HG03175 (cell line): ENCODE results near the gene P4HB.
"Not testable (repeated sequence)": the region's sequence is repeated elsewhere in the genome, so short reads cannot be mapped to it uniquely, and the experiment has no call there.

Experiments
- ATAC-seq: cut with Tn5 transposase; IDR thresholded peaks from one replicate; pipeline ENCODE4 v1.9.1; 2021; ENCODE audit warnings: mild to moderate bottlenecking, moderate library complexity; ENCODE audit not compliant: unreplicated experiment

Gene P4HB

GRCh38 chr17:81849457-81849856 lies 10.9 kb downstream of the P4HB start:
- no peak for ATAC-seq

DNA sequence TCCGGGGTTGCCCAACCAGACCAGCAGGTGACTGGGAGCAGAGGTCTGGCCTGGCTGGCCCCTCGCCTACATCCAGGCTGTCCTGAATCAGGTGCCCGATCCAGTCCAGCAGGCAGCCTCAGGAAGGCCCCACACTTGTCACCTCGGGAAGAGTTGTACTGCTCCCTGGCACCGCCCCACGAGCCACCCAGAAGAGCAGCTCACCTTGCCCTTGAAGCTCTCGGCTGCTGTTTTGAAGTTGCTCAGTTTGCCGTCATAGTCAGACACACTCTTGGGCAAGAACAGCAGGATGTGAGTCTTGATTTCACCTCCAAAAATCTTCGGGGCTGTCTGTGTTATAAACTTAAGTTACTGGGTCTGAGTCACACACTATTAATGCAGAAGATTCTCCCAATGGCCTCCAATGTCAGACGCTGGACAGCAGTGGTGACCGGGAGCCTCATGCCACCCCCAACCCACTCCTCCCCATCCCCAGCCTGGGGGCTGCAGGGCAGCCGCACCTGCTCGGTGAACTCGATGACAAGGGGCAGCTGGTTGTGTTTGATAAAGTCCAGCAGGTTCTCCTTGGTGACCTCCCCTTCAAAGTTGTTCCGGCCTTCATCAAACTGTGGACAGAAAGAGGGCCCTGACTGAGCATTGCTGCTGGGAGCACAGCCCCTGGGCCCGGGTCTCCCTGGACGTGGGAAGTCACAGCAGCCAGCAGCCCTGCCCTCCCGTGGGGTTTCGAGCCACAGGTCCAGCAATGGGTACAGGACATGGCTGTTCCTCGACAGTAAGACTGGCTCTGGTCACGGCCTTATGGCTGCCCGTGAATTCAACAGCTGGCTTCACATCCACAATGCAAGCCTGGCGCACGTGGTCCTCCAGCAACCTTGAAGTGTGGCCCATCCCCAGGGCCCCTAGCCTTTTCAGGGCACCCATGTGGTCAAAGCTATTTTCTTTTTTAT lies 13.3 kb downstream of the P4HB start:
- no peak for ATAC-seq

GRCh38 chr17:81845881-81846742 lies 14.2 kb downstream of the P4HB start:
- no peak for ATAC-seq

- ATAC-seq: no peak
Measured at GRCh38 chr17:81845361-81845760, 15.0 kb downstream of the P4HB start.

DNA sequence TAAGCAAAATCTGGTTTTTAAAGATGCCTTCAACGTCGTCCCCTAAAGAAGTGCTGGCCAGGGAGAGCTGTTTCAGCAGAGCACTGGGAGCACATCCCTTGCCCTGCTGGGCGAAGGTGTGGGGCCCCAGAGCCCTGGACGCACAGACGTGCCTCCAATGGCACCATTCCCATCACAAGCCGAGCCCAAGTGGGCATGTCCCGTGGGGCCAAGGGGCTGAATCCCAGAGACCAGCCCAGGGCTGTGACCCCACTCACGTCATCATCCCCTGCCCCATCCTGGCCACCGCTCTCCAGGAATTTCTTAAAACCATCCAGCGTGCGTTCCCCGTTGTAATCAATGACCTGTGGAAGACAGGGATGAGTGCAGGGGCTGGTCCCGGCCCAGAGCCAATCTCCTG lies 15.4 kb downstream of the P4HB start:
- no peak for ATAC-seq

DNA sequence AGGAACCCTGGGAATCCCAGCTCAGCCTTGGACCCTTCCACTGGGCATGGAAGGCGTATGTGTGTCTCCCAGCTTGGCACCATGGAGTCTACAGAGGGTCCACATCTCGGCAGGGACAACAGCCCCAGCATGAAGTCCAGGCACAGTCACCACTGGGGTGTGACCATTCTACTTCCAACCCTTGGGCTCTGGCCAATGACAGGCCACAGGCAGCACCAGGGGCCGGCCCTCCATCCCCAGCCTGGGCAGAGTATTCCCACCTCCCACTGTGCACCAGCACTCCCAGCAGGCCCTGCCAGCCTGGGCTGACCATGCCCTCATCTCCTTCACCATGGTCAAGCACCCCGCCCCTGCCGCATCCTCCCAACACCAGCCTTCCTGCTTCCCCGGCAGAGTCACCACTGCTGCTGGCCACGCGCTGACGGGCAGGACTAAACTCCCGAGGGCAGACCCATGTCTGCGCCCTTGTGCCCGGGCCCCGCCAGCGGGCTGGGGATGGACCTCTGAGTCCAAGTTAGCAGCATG lies 15.9 kb downstream of the P4HB start:
- no peak for ATAC-seq

GRCh38 chr17:81843713-81844326 lies 16.5 kb downstream of the P4HB start:
- no peak for ATAC-seq

GRCh38 chr17:81842725-81843504 lies 17.4 kb downstream of the P4HB start:
- no peak for ATAC-seq

DNA sequence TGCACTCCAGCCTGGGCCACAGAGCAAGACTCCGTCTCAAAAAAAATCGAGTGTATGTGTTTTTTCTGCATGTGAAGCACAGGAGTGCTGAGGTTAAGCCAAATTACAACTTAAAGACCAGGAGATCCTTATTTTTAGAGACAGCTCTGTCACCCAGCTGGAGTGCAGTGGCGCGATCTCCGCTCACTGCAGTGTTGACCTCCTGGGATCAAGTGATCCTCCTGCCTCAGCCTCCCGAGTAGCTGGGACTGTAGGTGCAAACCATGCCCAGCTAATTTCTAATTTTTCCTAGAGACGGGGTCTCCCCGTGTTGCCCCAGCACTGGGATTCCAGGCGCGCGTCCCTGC lies 18.0 kb downstream of the P4HB start:
- no peak for ATAC-seq

- ATAC-seq: no peak
Measured at GRCh38 chr17:81841866-81842265, 18.5 kb downstream of the P4HB start.

- no peak for ATAC-seq
Measured at GRCh38 chr17:81840826-81841778, 19.2 kb downstream of the P4HB start.

DNA sequence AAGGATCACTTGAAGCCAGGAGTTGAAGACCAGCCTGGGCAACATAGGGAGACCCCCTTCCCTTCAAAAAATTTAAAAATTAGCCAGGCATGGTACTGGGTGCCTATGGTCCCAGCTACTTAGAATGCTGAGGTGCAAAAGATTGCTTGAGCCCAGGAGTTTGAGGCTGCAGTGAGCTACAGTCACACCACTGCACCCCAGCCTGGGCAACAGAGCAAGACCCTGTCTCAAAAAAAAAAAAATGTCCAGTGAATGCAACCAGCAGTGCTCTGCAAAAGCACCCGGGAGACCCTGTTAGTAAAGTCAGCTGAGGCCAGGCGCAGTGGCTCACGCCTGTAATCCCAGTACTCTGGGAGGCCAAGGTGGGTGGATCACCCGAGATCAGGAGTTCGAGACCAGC lies 20.3 kb downstream of the P4HB start:
- ATAC-seq: not testable (repeated sequence)

GRCh38 chr17:81839301-81839700 lies 21.0 kb downstream of the P4HB start:
- no peak for ATAC-seq

DNA sequence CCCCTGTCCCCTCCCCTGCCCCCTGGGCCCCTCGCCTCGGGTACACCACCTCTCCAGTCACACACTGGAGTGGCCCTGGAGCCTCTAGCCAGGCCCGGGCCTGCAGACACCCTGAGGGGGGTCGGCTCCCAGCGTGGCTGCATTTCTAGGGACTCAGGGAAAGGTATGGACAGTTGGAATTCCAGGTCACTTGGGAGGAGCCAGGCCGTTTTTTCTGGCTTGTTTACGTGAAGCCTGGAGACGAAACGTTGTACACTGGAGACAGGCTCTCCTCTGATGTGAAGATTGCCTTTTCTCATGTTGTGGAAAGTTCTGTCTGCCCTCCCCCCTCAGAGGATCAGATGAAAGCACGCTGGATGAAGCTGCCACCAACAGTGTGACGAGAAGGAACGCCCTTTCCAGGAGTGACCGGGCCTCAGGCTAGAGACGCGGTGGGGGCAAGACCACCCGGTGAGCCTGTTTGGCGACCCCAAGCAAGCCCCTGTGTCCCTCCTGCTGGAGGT lies 21.5 kb downstream of the P4HB start:
- no peak for ATAC-seq

DNA sequence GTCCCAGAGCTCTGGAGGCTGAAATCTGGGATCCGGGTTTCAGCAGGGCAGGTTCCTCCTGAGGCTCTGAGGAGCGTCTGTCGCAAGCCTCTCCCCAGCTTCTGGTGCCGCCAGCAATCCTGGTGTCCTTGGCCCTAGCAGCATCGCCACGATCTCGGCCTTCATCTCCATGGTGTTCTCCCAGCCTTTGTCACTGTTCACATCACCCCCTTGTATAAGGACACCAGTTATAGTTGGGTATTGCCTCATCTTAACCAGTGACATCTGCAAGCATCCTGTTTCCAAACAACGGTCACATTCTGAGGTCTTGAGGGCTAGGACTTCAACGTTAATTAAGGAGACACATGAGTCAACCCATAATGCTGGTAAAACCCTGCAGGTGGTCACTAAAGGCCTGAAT lies 22.7 kb downstream of the P4HB start:
- ATAC-seq: no peak

GRCh38 chr17:81834831-81835267 lies 25.5 kb downstream of the P4HB start, which contains the start of gene PPP1R27:
TSS of gene PPP1R27 (minus strand) at chr17:81835050. CDS start at chr17:81834953, 97 bp downstream.
- no peak for ATAC-seq

GRCh38 chr17:81833921-81834830 lies 26.2 kb downstream of the P4HB start:
- ATAC-seq: no peak
